NCI-H748 treated with DMSO at 0.1 percent for 48 hours (cell line): Measurements from ENCODE around the gene CAP1.
"Not testable (repeated sequence)": the region's sequence is repeated elsewhere in the genome, so short reads cannot be mapped to it uniquely, and the experiment has no call there.

ENCODE experiments used
- DNase-seq: peaks from one replicate; lab custom pipeline; 2025; lab: John Stamatoyannopoulos, UW

CAP1 gene

DNA sequence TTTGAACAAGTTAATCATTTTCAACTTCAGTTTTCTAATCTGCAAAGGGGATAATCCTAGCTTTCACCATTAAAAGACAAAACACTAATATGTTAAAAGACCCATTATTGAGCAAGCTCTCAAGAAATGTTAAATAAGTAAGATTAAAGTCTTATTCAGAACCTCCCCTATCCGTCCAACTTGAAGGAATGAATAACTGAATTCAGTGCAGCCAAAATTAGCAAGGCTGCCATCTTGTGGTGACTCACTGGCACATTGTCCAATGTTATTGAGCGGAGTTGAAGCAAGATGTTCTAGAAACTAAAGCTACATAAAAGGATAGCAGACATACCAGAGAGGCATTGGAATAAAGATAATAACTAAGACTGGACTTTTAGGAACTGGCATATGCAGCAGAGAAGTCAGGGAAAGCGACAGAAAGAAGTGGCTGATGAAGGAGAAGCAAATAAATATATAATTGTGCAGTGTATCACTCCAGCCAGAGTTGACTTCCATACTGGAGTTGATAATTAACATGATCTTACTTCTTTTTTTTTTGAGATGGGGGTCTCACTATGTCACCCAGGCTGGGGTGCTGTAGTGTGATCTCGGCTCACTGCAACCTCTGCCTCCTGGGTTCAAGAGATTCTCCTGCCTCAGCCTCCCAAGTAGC lies 8.2 kb upstream of the CAP1 start:
- DNase-seq, result peak; percentile 97

DNA sequence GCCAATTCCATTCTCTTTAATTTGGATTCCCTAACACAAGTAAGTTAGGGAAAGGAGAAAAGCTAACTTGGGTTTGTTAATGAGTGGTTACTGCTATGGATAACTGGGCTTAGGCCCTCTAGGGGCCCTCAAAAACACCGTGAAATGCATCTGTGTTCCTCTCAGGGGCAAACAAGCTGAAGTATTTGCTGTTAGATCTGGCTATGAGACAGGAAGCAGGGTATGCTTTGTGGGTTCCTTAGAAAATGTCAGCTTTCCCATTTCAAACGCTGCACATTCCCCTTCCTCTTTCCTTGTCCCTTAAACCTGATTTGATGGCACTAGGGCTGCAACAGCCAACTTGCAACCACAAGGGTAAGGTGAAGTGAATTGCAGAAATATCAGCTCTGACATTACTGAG lies 5.7 kb upstream of the CAP1 start:
- no peak for DNase-seq

DNA sequence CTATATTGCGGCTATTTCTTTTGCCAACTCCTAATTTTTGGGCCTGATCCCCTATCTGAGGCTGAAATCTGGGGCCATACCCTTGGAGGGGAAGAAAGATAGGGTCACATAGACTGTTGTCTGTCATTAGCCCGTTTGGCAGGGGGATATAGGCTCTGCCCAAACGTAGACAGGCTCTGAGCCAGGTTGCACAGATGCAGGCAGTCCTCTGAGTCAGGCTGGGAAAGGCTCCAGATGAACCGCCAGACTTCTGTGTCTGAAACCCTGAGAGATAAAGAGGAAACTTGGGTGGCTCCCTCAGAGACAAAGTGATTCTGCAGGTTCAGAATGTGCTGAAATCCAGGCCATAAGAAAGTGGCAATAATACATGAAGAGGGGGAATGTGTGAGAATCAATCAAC lies 4.0 kb upstream of the CAP1 start:
- no peak for DNase-seq

- DNase-seq, result not testable (repeated sequence)
Measured at GRCh38 chr1:40037254-40037653, 3.3 kb upstream of the CAP1 start.

- DNase-seq, result no peak
Measured at GRCh38 chr1:40038697-40039096, 1.8 kb upstream of the CAP1 start.

DNA sequence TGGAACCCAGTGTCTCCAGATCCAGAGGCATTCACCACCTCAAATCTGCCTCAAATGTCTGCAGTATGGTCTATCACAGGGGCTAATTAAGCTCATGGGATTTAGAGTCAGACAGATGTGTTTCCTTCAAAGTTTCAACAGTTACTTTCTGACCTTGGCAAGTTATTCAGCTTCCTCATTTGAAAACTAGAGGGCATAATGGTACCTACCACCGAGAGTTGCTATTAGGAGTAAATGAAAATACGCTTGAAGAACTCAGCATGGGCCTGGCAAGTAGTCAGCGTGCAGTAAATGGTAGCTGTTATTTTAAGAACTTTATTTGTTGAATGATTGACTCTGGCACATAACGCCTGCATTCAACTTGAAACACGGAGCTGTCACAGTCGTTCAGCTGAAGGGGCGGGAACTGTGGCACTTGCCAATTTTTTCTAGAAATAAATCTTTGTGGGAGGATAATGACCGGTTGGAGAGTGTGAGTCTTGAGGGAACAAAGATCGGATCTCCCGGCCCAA lies 1.2 kb upstream of the CAP1 start:
- DNase-seq, result peak; percentile 99

- DNase-seq, result peak; percentile 100
Measured at GRCh38 chr1:40039757-40040510, 595 bp upstream of the CAP1 start.

- DNase-seq, result no peak
Measured at GRCh38 chr1:40041466-40041838, 923 bp downstream of the CAP1 start.

- DNase-seq, result no peak
Measured at GRCh38 chr1:40042341-40042740, 1.8 kb downstream of the CAP1 start.

DNA sequence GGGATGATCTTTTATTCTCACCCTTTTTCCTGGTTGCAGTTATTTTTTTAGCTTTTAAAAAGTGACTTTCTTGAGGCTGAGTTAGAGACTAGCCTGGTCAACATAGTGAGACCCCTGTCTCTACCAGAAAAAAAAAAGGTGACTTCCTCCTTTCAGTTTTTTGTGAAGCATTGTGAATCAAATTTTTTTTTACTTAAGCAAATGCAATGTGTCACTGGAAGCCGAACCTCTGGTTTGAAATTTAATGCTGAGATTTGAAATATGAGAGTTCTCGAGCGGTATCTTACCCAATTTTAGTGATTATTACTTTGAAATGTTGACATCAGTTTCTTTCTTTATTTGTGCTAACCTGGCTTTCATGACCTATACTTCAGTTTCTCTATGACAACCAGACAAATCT lies 3.6 kb downstream of the CAP1 start:
- DNase-seq, result no peak

DNA sequence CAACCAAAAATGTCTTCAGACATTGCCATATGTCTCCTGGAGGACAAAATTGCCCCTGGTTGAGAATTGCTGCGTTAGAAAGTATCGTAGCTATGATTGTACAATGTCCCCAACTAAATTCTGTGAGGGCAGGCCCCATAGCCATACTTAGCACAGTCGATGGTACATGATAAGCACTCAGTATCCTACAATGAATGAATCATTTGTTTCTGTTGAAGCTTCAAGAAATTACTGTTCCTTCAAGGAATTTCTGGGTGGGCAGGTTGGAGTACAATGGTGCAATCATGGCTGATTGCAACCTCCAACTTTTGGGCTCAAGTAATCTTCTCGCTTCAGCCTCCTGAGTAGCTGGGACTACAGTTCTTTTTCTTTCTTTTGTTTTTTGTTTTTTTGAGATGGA lies 4.7 kb downstream of the CAP1 start:
- DNase-seq, result no peak

DNA sequence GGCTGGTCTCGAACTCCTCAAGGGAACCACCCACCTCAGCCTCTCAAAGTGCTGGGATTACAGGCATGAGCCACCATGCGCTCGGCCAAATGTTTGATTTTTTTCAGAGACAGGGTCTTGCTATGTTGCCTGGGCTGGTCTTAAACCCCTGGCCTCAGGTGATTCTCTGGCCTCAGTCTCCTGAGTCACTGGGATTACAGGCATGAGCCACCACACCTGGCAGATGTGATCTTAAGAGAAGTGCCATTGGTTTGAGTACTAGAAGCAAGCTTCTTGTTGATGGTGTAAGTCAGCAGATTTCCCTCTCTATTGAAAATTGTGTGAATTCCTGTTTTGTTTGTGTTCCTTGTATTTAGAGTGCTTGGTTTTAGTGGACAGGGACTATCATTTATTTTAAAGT lies 5.2 kb downstream of the CAP1 start:
- DNase-seq, result no peak

GRCh38 chr1:40047276-40047675 lies 6.7 kb downstream of the CAP1 start:
- no peak for DNase-seq

GRCh38 chr1:40047769-40048168 lies 7.2 kb downstream of the CAP1 start:
- DNase-seq, result no peak

DNA sequence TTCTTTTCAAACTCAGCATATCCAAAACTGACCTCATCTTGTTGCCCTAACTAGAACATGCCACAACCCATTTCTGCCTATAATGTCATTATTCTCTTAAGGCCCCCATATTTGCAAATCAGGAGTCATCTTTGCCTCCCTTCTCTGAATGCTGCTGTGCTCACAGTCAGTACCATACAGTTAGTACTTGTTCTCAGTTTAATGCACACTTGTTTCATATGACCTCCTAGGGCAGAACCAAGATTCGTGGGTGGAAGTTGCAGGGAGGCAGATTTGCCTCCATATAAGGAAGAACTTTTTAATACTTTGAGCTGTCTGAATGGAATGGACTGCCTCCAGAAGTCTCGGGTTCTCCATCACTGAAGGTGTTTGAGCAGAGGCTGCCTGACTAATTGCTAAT lies 9.2 kb downstream of the CAP1 start:
- DNase-seq, result no peak

- no peak for DNase-seq
Measured at GRCh38 chr1:40050863-40051262, 10.3 kb downstream of the CAP1 start.

DNA sequence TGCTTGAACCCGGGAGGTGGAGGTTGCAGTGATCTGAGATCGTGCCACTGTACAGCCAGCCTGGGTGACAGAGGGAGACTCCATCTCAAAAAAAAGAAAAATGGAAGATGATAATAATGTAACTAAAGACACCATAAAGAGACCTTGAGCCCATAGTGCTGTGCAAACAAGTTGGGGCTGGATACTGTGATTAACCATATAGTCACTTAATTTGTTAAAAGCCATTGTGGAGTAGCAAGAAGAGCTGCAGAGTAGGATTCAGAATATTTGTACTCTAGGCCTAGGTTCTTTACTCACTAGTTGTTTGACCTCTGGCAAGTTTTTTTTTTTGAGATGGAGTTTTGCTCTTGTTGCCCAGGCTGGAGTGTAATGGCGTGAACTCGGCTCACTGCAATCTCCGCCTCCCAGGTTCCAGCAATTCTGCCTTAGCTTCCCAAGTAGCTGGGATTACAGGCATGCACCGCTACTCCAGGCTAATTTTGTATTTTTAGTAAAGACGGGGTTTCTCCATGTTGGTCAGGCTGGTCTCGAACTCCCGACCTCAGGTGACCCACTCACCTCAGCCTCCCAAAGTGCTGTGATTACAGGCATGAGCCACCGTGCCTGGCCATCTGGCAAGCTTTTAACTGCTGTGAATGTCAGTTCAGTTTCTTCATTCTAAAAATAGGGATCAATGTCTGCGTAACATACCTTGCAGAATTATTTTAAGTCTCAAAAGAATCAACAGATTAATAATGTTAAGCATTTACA lies 12.8 kb downstream of the CAP1 start:
- no peak for DNase-seq

DNA sequence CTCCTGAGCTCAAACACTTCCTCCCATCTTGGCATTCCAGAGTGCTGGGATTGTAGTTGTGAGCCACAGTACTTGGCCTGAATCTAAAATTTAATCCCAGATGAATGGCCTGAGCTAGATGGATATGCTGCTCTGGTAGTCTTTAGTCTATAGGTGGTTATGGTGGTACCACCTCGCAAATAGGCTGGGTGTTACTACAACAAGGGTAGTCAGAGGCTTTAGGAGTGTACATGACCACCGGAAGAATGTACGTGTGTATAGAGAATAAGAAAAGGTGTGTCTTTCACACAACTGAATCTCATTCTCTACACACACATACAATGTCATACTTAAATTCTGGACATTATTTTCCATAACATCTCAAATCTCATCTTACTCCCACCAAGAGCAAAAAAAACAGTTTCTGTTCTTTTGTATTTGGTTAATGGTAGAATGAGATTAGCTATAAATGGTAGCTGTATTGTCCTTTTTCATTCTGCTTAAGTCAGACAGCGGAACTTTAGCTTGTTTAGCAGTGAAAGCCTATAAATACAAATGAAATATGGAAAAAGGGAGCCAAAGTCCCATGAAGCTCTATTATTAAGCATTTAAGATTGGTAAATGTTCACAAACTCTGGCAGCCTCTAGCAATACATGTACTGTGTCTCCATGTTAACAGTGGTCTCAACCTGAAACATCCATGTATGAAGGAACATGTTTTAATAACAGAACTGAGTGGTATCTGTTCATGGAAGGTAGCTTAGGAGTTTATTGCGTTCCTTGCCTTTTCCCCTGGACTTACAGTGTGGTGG lies 16.2 kb downstream of the CAP1 start:
- DNase-seq, result no peak

DNA sequence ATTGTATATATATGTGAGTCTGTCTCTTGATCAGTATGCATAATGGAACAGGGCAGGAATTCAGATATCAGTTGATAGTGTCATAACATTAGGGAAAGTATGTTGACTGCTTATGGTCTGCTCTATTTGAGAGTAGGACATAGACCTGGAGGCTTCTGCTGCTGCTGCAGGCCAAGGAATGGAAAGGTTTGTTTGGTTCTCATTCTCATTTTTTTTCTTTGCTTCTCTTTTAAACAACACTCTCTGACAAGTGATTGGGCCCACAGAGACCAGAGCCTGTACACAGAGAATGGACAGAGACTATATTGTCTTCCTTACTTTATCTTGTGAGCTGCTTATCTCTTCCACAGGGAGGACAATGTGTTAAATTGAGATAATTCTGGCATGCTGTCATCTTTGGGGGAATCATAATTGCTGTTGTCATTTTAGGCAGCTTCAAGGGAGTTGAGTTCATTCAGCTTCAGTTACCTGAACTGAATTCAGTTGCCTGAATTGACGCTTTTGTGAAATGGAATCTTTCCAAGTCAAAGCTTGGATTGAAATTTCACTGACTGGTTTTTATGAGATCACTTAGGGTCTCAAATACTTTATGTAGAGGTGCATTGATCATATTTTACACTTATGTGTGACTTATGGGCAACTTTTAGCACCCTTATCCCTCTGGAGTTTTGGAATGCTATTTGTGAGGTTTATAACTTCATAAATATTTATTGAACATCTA lies 16.9 kb downstream of the CAP1 start:
- no peak for DNase-seq

DNA sequence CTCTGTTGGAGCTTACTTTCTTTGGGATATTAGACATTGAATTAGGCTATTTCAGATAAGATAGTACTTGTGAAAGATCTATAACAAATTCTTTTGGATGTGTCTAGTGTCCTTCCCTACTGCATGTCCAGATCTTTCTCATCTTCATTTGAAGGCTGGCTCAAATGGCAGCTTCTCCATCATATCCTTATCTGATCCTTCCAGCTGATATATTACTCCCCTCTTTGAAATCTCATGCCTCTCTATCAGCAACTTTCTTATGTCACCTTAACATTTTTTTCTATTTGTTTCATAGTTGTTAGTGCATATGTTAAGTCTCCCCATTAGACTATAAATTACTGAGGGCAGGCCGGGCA lies 17.5 kb downstream of the CAP1 start:
- DNase-seq, result no peak

- DNase-seq, result no peak
Measured at GRCh38 chr1:40058453-40059337, 18.2 kb downstream of the CAP1 start.
